Osteoblast (primary cell): ENCODE data around the gene MYOM3. TPM values are rescaled to one million over a fixed set of nuclear protein-coding genes. Genes with fewer than 3 reads are reported as not detected.
A peak's percentile ranks its signal among the peaks of the same experiment; 100 is the strongest.
"Not testable (repeated sequence)": the region's sequence is repeated elsewhere in the genome, so short reads cannot be mapped to it uniquely, and the experiment has no call there.

ENCODE experiments used
- DNase-seq: peaks from one replicate; pipeline ENCODE4 v3.0.0; 2011; ENCODE audit warnings: low spot score, mixed read lengths; ENCODE audit not compliant: insufficient read length; ENCODE audit errors: missing footprints
- H2AFZ ChIP-seq: 2 replicates; pipeline ENCODE4 v1.6.0; 2011; ENCODE audit warnings: mild to moderate bottlenecking, low read length
- H3K27ac ChIP-seq: 2 replicates; pipeline ENCODE4 v1.5.1; 2011; ENCODE audit warnings: mild to moderate bottlenecking, low read depth, low read length, moderate library complexity
- H3K27me3 ChIP-seq: 2 replicates; pipeline ENCODE4 v1.6.0; 2012; ENCODE audit warnings: mild to moderate bottlenecking, control low read depth, inconsistent platforms, low read length, moderate library complexity; ENCODE audit not compliant: insufficient read depth
- H3K36me3 ChIP-seq: 2 replicates; pipeline ENCODE4 v1.5.1; 2011; ENCODE audit warnings: mild to moderate bottlenecking, low read length, control low read depth, moderate library complexity; ENCODE audit not compliant: insufficient read depth
- H3K4me1 ChIP-seq: 2 replicates; pipeline ENCODE4 v1.5.1; 2011; ENCODE audit warnings: mild to moderate bottlenecking, low read length, control low read depth, moderate library complexity; ENCODE audit not compliant: insufficient read depth
- H3K4me2 ChIP-seq: 2 replicates; pipeline ENCODE4 v1.6.0; 2011; ENCODE audit warnings: mild to moderate bottlenecking, low read length; ENCODE audit not compliant: insufficient read depth
- H3K4me3 ChIP-seq: fragments of 200-600 bp; sonication (generic); 3 replicates; pipeline ENCODE4 v1.5.1; 2012; ENCODE audit warnings: mild to moderate bottlenecking, low read length, inconsistent platforms; ENCODE audit not compliant: insufficient read depth
- H3K79me2 ChIP-seq: 2 replicates; pipeline ENCODE4 v1.6.0; 2012; ENCODE audit warnings: mild to moderate bottlenecking, low read length, control low read depth, inconsistent platforms; ENCODE audit not compliant: insufficient read depth
- H3K9me3 ChIP-seq: 2 replicates; pipeline ENCODE4 v1.5.1; 2011; ENCODE audit warnings: low read depth, low read length, control low read depth
- H4K20me1 ChIP-seq: 2 replicates; pipeline ENCODE4 v1.6.0; 2012; ENCODE audit warnings: mild to moderate bottlenecking, low read length, control low read depth; ENCODE audit not compliant: insufficient read depth
- CTCF ChIP-seq: IDR thresholded peaks from 2 replicates; pipeline ENCODE4 v1.5.1; 2011; ENCODE audit warnings: mild to moderate bottlenecking, low read depth, low read length, moderate library complexity; ENCODE audit errors: extremely low read depth
- total RNA-seq: library from RNA; depleted of rRNA; stranded (reverse); fragments of >200 nt; gene quantifications from 2 replicates; pipeline ENCODE4 v1.2.3, GENCODE V29; 2012

Gene MYOM3
- total RNA-seq, 1 donor, result under 0.01 TPM

DNA sequence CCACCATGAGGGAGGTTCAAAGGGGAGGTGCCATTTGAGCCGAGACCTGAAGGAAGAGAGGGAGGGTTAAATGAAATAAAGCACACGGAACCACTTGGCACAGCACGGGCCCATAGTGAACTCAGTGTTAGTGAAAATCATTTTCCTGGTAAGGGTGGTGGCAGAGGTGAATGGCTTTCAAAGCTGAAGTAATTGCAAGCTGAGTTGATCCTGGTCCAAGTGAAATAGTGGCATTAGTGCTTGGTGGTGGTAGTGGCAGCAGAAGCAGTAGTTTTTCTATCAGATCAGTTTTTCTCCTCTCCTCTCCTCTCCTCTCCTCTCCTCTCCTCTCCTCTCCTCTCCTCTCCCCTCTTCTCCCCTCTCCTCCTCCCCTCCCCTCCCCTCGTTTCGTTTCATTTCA is 101.3 kb downstream of the MYOM3 start:
- Histone ChIP-seq H3K4me3 (no peak overlapping the region), H3K36me3 (no peaks in the 10 kb centered on the region)

GRCh38 chr1:24009406-24009805 is 102.5 kb downstream of the MYOM3 start:
- H3K4me2 ChIP-seq, result no peak overlapping the region
- TF ChIP-seq CTCF, result no peak

More for the DNA sequence above, 101.3 kb downstream of the MYOM3 start:
- no peaks in the 10 kb centered on the region for H3K9me3 ChIP-seq
- H3K79me2 ChIP-seq, result no peaks in the 10 kb centered on the region
- H3K4me2 ChIP-seq, result no peak overlapping the region
- no peak for TF ChIP-seq CTCF
- no peak overlapping the region for H3K27ac ChIP-seq
- no peak for DNase-seq
- H2AFZ ChIP-seq, result no peak overlapping the region
- H4K20me1 ChIP-seq, result no peaks in the 10 kb centered on the region
- peaks cover 25% of the 10 kb centered on the region for H3K4me1 ChIP-seq
- peaks cover 9% of the 10 kb centered on the region for H3K27me3 ChIP-seq

GRCh38 chr1:24008574-24009184 is 103.3 kb downstream of the MYOM3 start:
- not testable (repeated sequence) for H3K27ac ChIP-seq, H3K4me3 ChIP-seq, H3K36me3 ChIP-seq, H3K9me3 ChIP-seq, H4K20me1 ChIP-seq, H3K79me2 ChIP-seq, H2AFZ ChIP-seq
- H3K4me1 ChIP-seq, result peaks cover 26% of the 10 kb centered on the region
- peaks cover 19% of the 10 kb centered on the region for H3K27me3 ChIP-seq
- DNase-seq, result peak; percentile 50
- peak overlapping the region; percentile 20 for H3K4me2 ChIP-seq

More at GRCh38 chr1:24009406-24009805, 102.5 kb downstream of the MYOM3 start:
- Histone ChIP-seq H3K36me3 (no peaks in the 10 kb centered on the region), H3K27ac (no peak overlapping the region), H3K9me3 (no peaks in the 10 kb centered on the region), H3K4me3 (no peak overlapping the region), H2AFZ (no peak overlapping the region), H4K20me1 (no peaks in the 10 kb centered on the region), H3K4me1 (peaks cover 22% of the 10 kb centered on the region), H3K27me3 (peaks cover 15% of the 10 kb centered on the region), H3K79me2 (no peaks in the 10 kb centered on the region)
- DNase-seq, result peak; percentile 72

DNA sequence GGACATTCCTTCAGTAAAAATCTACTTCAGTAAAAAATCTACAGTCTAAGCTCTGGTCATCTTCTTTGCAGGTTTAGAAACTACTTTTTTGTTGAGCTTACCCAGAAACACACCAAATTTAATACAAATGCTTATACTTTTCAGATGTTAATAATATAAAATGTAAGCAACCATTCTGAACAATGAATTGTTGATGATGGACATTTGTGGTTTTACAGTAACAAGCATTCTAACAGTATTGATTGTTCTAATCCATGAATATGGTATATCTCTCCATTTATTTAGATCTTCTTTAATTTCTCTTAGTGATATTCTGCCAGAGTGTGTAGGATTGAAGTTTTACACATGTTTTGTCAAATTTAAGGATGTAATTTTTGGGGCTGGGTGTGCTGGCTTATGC is 104.9 kb downstream of the MYOM3 start:
- no peak overlapping the region for H3K4me2 ChIP-seq
- H3K4me1 ChIP-seq, result peaks cover 34% of the 10 kb centered on the region
- no peak overlapping the region for H2AFZ ChIP-seq
- H3K9me3 ChIP-seq, result no peaks in the 10 kb centered on the region
- TF ChIP-seq CTCF, result no peak
- no peaks in the 10 kb centered on the region for H3K79me2 ChIP-seq
- peaks cover 20% of the 10 kb centered on the region for H3K27me3 ChIP-seq
- H4K20me1 ChIP-seq, result no peaks in the 10 kb centered on the region
- H3K36me3 ChIP-seq, result no peaks in the 10 kb centered on the region
- no peak for DNase-seq
- H3K4me3 ChIP-seq, result no peak overlapping the region
- no peak overlapping the region for H3K27ac ChIP-seq

Other genes starting within 250 kb of the MYOM3 start
- 31.2 and 34.7 TPM in 2 replicates for gene FUCA1, start 243.8 kb downstream of the MYOM3 start, total RNA-seq
- not detected in 2 replicates for gene CNR2, start 198.8 kb downstream of the MYOM3 start, total RNA-seq
- gene PNRC2, start 152.3 kb downstream of the MYOM3 start, total RNA-seq, result 66.3 and 74.9 TPM in 2 replicates
- 80.7 and 81.1 TPM in 2 replicates for gene SRSF10, start 131.8 kb downstream of the MYOM3 start, total RNA-seq
- gene IL22RA1, start 31.0 kb upstream of the MYOM3 start, total RNA-seq, result under 0.01 TPM in 2 replicates
- under 0.01 TPM in 1 of 2 replicates, not detected in the other for gene IFNLR1, start 75.2 kb upstream of the MYOM3 start, total RNA-seq
- not detected in 2 replicates for gene GRHL3, start 207.2 kb upstream of the MYOM3 start, total RNA-seq